Bronchial epithelial cell (primary cell): ENCODE data around the gene KCP. TPM values are rescaled to one million over a fixed set of nuclear protein-coding genes. Genes with fewer than 3 reads are reported as not detected.
"Not testable (repeated sequence)": the region's sequence is repeated elsewhere in the genome, so short reads cannot be mapped to it uniquely, and the experiment has no call there.

Source experiments
- DNase-seq: peaks from one replicate; pipeline ENCODE4 v3.0.0-alpha.2; 2010; ENCODE audit warnings: low read depth
- FAIRE-seq: peaks from 2 replicates; lab custom pipeline; 2011; peaks lifted over from hg19 to GRCh38; lab: Jason Lieb, UNC
- H3K27me3 ChIP-seq: 2 replicates; pipeline ENCODE4 v1.5.1; 2011; ENCODE audit warnings: low read length; ENCODE audit not compliant: control insufficient read depth, insufficient read depth
- H3K36me3 ChIP-seq: 2 replicates; pipeline ENCODE4 v1.5.1; 2011; ENCODE audit warnings: low read length; ENCODE audit not compliant: control insufficient read depth, insufficient read depth
- H3K4me3 ChIP-seq: 2 replicates; pipeline ENCODE4 v1.5.1; 2011; ENCODE audit warnings: mild to moderate bottlenecking, low read depth, low read length, control low read depth
- CTCF ChIP-seq: IDR thresholded peaks from 2 replicates; pipeline ENCODE4 v1.5.1; 2011; ENCODE audit warnings: mild to moderate bottlenecking, moderate library complexity, low read length, control low read depth, inconsistent platforms; ENCODE audit not compliant: insufficient read depth, severe bottlenecking
- total RNA-seq: library from RNA; depleted of rRNA; stranded (reverse); fragments of >200 nt; gene quantifications from 2 replicates; pipeline ENCODE4 v1.2.1, GENCODE V29; 2014

Gene KCP
- total RNA-seq, 1 donor from 2014 or later = 0.53 TPM

- no peak for TF ChIP-seq CTCF
- DNase-seq = no peak
- peaks cover 25% of the 10 kb centered on the region for H3K27me3 ChIP-seq
- FAIRE-seq = no peak
- H3K4me3 ChIP-seq = no peak overlapping the region
- H3K36me3 ChIP-seq = no peaks in the 10 kb centered on the region
These were observed 6.1 kb upstream of the KCP start for GRCh38 chr7:128916643-128916915.

GRCh38 chr7:128915841-128916642, 5.5 kb upstream of the KCP start:
- TF ChIP-seq CTCF = no peak
- FAIRE-seq (no peak), DNase-seq (no peak)
- Histone ChIP-seq H3K4me3 (no peak overlapping the region), H3K27me3 (peaks cover 26% of the 10 kb centered on the region), H3K36me3 (no peaks in the 10 kb centered on the region)

- TF ChIP-seq CTCF = no peak
- Histone ChIP-seq H3K27me3 (peaks cover 31% of the 10 kb centered on the region), H3K4me3 (no peak overlapping the region), H3K36me3 (no peaks in the 10 kb centered on the region)
- FAIRE-seq (no peak), DNase-seq (no peak)
These were observed 4.8 kb upstream of the KCP start for GRCh38 chr7:128915271-128915819.

DNA sequence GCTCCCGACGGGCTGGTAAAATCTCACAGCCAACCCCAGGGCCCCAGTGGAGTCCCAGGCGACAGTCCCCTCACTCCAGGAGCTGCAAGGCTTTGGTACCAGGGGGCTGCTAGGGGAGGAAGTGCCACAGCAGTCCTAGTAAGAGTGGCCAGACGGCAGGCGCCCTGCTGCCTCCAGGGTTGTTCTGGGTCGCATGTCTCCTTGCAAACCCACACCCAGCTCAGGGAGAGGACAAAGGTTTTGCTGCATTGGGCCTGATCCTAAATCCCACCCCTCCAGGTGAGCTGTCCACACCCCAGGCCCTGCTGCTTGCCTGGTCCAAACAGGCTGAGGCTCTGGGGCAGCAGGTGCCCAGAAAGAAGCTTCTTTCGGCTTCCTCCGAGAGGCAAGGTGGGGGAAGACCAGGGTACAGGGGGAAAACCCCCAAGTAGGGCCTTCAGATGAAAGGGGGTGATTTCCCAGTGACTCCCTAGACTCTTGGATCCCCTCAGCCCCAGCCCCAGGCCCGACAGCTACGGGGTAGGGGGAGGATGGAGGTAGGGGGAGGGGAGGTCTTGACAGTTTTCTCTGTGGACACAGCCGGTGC, 4.2 kb upstream of the KCP start:
- no peak for DNase-seq
- peaks cover 35% of the 10 kb centered on the region for H3K27me3 ChIP-seq

GRCh38 chr7:128913870-128914565, 3.5 kb upstream of the KCP start:
- DNase-seq (no peak), FAIRE-seq (no peak)
- Histone ChIP-seq H3K27me3 (peaks cover 37% of the 10 kb centered on the region), H3K36me3 (no peaks in the 10 kb centered on the region), H3K4me3 (no peak overlapping the region)
- no peak for TF ChIP-seq CTCF

More for the DNA sequence above, 4.2 kb upstream of the KCP start:
- H3K4me3 ChIP-seq = no peak overlapping the region
- TF ChIP-seq CTCF = no peak
- FAIRE-seq = no peak
- H3K36me3 ChIP-seq = no peaks in the 10 kb centered on the region

DNA sequence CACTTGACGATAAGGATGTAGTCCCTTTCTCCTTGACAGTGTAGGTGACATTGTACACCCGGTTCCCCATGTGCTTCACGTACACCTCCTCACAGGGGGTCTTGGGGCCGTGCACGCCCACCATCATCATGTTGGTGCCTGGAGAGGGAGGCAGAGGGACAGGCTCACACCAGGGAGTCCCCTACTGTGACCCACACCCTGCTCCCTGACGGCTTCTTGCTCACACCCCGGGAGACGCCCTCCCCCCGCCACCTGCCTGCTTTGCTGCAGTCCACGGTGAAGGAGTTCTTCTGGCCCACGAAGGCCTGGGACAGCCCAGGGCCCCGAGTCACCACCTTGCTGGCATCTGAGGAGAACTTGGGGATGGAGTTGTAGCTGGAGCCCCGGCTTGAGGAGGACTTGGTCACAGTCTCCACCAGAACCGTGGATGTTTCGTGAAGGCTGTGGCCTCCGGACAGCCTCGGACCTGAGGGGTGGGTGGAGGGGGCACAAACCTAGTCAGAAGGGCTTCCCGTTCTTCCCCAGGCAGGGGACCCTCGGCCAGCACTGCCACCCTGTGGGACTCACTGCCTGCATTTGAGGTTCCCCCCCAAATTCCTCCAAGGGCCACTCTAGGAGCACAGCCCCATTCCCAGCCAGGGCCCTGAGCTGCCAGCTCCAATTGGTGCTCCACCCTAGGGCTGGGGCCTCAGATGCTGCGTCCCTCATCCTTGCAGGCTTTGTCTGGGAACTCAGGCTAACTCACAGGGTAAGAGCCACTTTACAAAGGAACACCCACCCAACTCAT, 2.4 kb upstream of the KCP start:
- peak; percentile 99 for FAIRE-seq
- not testable (repeated sequence) for H3K36me3 ChIP-seq, DNase-seq, H3K4me3 ChIP-seq
- peaks cover 37% of the 10 kb centered on the region for H3K27me3 ChIP-seq
